ENCODE data around the gene BAZ1A.

DNA sequence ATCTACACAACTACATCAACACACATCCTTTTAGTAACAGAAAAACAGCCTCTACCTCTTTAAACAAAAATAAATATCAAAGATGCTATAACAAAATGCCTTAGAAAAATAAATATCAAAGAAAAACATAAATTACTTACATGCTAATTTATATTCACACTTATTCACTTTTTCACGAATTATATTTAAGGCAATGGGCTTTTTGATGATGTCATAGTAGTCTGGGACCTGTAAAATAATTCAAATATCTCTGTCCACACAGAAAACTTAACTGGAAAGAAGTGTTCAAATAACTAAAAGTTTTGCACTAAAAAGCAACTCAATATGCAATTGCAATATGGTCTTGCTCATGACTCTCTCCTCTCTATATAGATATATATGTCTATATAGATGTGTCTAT is 120.5 kb downstream of the BAZ1A start:
- TF ChIP-seq, protein P1, sequence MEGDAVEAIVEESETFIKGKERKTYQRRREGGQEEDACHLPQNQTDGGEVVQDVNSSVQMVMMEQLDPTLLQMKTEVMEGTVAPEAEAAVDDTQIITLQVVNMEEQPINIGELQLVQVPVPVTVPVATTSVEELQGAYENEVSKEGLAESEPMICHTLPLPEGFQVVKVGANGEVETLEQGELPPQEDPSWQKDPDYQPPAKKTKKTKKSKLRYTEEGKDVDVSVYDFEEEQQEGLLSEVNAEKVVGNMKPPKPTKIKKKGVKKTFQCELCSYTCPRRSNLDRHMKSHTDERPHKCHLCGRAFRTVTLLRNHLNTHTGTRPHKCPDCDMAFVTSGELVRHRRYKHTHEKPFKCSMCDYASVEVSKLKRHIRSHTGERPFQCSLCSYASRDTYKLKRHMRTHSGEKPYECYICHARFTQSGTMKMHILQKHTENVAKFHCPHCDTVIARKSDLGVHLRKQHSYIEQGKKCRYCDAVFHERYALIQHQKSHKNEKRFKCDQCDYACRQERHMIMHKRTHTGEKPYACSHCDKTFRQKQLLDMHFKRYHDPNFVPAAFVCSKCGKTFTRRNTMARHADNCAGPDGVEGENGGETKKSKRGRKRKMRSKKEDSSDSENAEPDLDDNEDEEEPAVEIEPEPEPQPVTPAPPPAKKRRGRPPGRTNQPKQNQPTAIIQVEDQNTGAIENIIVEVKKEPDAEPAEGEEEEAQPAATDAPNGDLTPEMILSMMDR (conservative IDR thresholded peaks at IDR 0.05), result no peak
- no peak for TF ChIP-seq EZH2 (IDR thresholded peaks at IDR 0.05; ENCODE audit: low read depth)
